ENCODE measurements around the gene RASSF5.
A peak's percentile ranks its signal among the peaks of the same experiment; 100 is the strongest.
"Not testable (repeated sequence)": the region's sequence is repeated elsewhere in the genome, so short reads cannot be mapped to it uniquely, and the experiment has no call there.

RASSF5 gene

GRCh38 chr1:206477110-206477509 is 30.2 kb upstream of the RASSF5 start:
- no peak for DNase-seq

- no peak for DNase-seq
Observed at GRCh38 chr1:206477581-206478380, 29.6 kb upstream of the RASSF5 start.

- no peak for DNase-seq
Observed at GRCh38 chr1:206478746-206479145, 28.6 kb upstream of the RASSF5 start.

GRCh38 chr1:206479183-206480125 is 27.9 kb upstream of the RASSF5 start:
- peak; percentile 40 to 63 for DNase-seq

- no peak for DNase-seq
Observed at GRCh38 chr1:206480211-206480610, 27.1 kb upstream of the RASSF5 start.

- DNase-seq, result no peak
Observed at GRCh38 chr1:206482611-206483010, 24.7 kb upstream of the RASSF5 start.

GRCh38 chr1:206483864-206484263 is 23.5 kb upstream of the RASSF5 start:
- not testable (repeated sequence) for DNase-seq

- DNase-seq, result no peak
Observed at GRCh38 chr1:206484901-206485300, 22.4 kb upstream of the RASSF5 start.

GRCh38 chr1:206486995-206487788 is 20.1 kb upstream of the RASSF5 start:
- DNase-seq, result no peak

- DNase-seq, result no peak
Observed at GRCh38 chr1:206487970-206488369, 19.4 kb upstream of the RASSF5 start.

GRCh38 chr1:206488466-206488865 is 18.9 kb upstream of the RASSF5 start:
- no peak for DNase-seq

GRCh38 chr1:206489980-206490770 is 17.2 kb upstream of the RASSF5 start:
- DNase-seq, result peak; percentile 39 to 56

GRCh38 chr1:206490771-206491405 is 16.4 kb upstream of the RASSF5 start:
- no peak for DNase-seq

- no peak for DNase-seq
Observed at GRCh38 chr1:206491616-206492015, 15.7 kb upstream of the RASSF5 start.

GRCh38 chr1:206492589-206492988 is 14.7 kb upstream of the RASSF5 start:
- no peak for DNase-seq

GRCh38 chr1:206493279-206493678 is 14.1 kb upstream of the RASSF5 start:
- DNase-seq, result no peak

GRCh38 chr1:206495011-206495461 is 12.3 kb upstream of the RASSF5 start:
- no peak for DNase-seq

- DNase-seq, result no peak
Observed at GRCh38 chr1:206495493-206496046, 11.8 kb upstream of the RASSF5 start.

- DNase-seq, result no peak
Observed at GRCh38 chr1:206496131-206496793, 11.1 kb upstream of the RASSF5 start.

- DNase-seq, result no peak
Observed at GRCh38 chr1:206497363-206497762, 10.0 kb upstream of the RASSF5 start.

- DNase-seq, result no peak
Observed at GRCh38 chr1:206497774-206498173, 9.6 kb upstream of the RASSF5 start.
